GM12878 (cell line): Measurements from ENCODE around the gene ADSL. TPM values are rescaled to one million over a fixed set of nuclear protein-coding genes. Genes with fewer than 3 reads are reported as not detected.

Experiments used
- ATAC-seq: fragments of 200-7000 bp; cut with Tn5 transposase; 3 replicates; pipeline ENCODE4 v1.9.1; 2020; ENCODE audit warnings: mild to moderate bottlenecking, moderate library complexity
- BruUV-seq: library from RNA; stranded (reverse); fragments of 400-500 nt; replicated peaks from 2 replicates; lab custom pipeline; 2021; lab: Mats Ljungman, UMichigan
- CTCF ChIA-PET: fragments of 300-600 bp; sonication (Branson Sonifier 250); formaldehyde crosslinking; extraction: SDS; loops from one replicate; lab custom pipeline; 2021; ENCODE audit warnings: inconsistent platforms; lab: Yijun Ruan, JAX
- POLR2A ChIA-PET: fragments of 350-600 bp; formaldehyde crosslinking; extraction: SDS; loops from one replicate; lab custom pipeline; 2021; ENCODE audit warnings: inconsistent platforms; lab: Charles Lee
- RAD21 ChIA-PET: fragments of 300-600 bp; sonication (Branson Sonifier 250); formaldehyde crosslinking; loops from one replicate; lab custom pipeline; 2023; ENCODE audit warnings: antibody characterized with exemption; ENCODE audit not compliant: unreplicated experiment; lab: Charles Lee
- SMC1A ChIA-PET: fragments of 300-600 bp; sonication (Branson Sonifier 250); formaldehyde crosslinking; loops from one replicate; lab custom pipeline; 2023; ENCODE audit not compliant: unreplicated experiment, uncharacterized antibody; lab: Charles Lee
- DNase-seq: peaks from one replicate; pipeline ENCODE4 v3.0.0-alpha.2; 2011; ENCODE audit warnings: low read depth, low spot score
- FAIRE-seq: peaks from 3 replicates; lab custom pipeline; 2011; peaks lifted over from hg19 to GRCh38; lab: Jason Lieb, UNC
- H2AFZ ChIP-seq: 2 replicates; pipeline ENCODE4 v1.6.0; 2011; ENCODE audit warnings: low read depth, low read length, control low read depth; ENCODE audit not compliant: control insufficient read depth
- H3K27ac ChIP-seq: 2 replicates; pipeline ENCODE4 v1.5.1; 2011; ENCODE audit warnings: control low read depth; ENCODE audit not compliant: control insufficient read depth, insufficient read depth
- H3K27me3 ChIP-seq, 2 experiments: replicated peaks in 1 of 2; 2 replicates each; pipeline versions ENCODE4 v1.6.0 to v1.6.1; 2011; ENCODE audit warnings: low read length in 1 of 2; ENCODE audit not compliant: control insufficient read depth in 2 of 2, insufficient read depth in 2 of 2
- H3K36me3 ChIP-seq, 2 experiments: 2 replicates each; pipeline ENCODE4 v1.5.1; 2011; ENCODE audit warnings: low read length in 1 of 2; ENCODE audit not compliant: control insufficient read depth in 2 of 2, insufficient read depth in 2 of 2
- H3K4me1 ChIP-seq: 2 replicates; pipeline ENCODE4 v1.6.1; 2011; ENCODE audit warnings: mild to moderate bottlenecking, low read length, moderate library complexity, mixed read lengths; ENCODE audit not compliant: control insufficient read depth, insufficient read depth
- H3K4me2 ChIP-seq: 2 replicates; pipeline ENCODE4 v1.6.0; 2011; ENCODE audit warnings: control low read depth; ENCODE audit not compliant: control insufficient read depth, insufficient read depth
- H3K4me3 ChIP-seq: fragments of 200-600 bp; sonication (generic); 2 replicates; pipeline ENCODE4 v1.5.1; 2016
- H3K79me2 ChIP-seq: 2 replicates; pipeline ENCODE4 v1.6.0; 2011; ENCODE audit warnings: low read length; ENCODE audit not compliant: control insufficient read depth, insufficient read depth
- H3K9ac ChIP-seq: 2 replicates; pipeline ENCODE4 v1.8.0; 2011; ENCODE audit warnings: low read length, control low read depth, mixed read lengths; ENCODE audit not compliant: control insufficient read depth, insufficient read depth
- H3K9me3 ChIP-seq: replicated peaks from 3 replicates; pipeline ENCODE4 v1.5.1; 2011; ENCODE audit warnings: mild to moderate bottlenecking, low read length; ENCODE audit not compliant: control insufficient read depth, insufficient read depth
- H4K20me1 ChIP-seq: 2 replicates; pipeline ENCODE4 v1.6.0; 2011; ENCODE audit not compliant: control insufficient read depth, insufficient read depth
- ATF7 ChIP-seq: fragments of 450-650 bp; IDR thresholded peaks from 2 replicates; pipeline ENCODE4 v1.6.1; 2016; ENCODE audit warnings: low read depth, mild to moderate bottlenecking
- CHD1 ChIP-seq: IDR thresholded peaks from 2 replicates; pipeline ENCODE4 v1.6.1; 2012; ENCODE audit warnings: low read depth, low read length, improper control_type of control experiment
- IKZF2 ChIP-seq, 2 experiments: fragments of 450-650 bp; IDR thresholded peaks; 2 replicates each; pipeline ENCODE4 v1.6.1; 2017; ENCODE audit warnings: mild to moderate bottlenecking in 2 of 2, moderate library complexity in 2 of 2
- LARP7 ChIP-seq: fragments of 450-650 bp; IDR thresholded peaks from 2 replicates; pipeline ENCODE4 v1.6.1; 2017; ENCODE audit warnings: mild to moderate bottlenecking
- MEF2A ChIP-seq: IDR thresholded peaks from 2 replicates; pipeline ENCODE4 v1.6.1; 2011; ENCODE audit warnings: low read depth, mild to moderate bottlenecking, low read length, moderate library complexity; ENCODE audit not compliant: insufficient read depth
- MTA2 ChIP-seq: fragments of 450-650 bp; IDR thresholded peaks from 2 replicates; pipeline ENCODE4 v1.6.1; 2016; ENCODE audit warnings: low read depth, mild to moderate bottlenecking, moderate library complexity
- NFXL1 ChIP-seq: fragments of 450-650 bp; IDR thresholded peaks from 2 replicates; pipeline ENCODE4 v1.6.1; 2017; ENCODE audit warnings: antibody characterized with exemption, mild to moderate bottlenecking, borderline replicate concordance
- PAX8 ChIP-seq: fragments of 450-650 bp; IDR thresholded peaks from 2 replicates; pipeline ENCODE4 v1.6.1; 2017; ENCODE audit warnings: mild to moderate bottlenecking, moderate library complexity
- SMARCA5 ChIP-seq: fragments of 450-650 bp; IDR thresholded peaks from 2 replicates; pipeline ENCODE4 v1.6.1; 2017; ENCODE audit warnings: mild to moderate bottlenecking
- TAF1 ChIP-seq: IDR thresholded peaks from 2 replicates; pipeline ENCODE4 v1.6.1; 2011; ENCODE audit warnings: mild to moderate bottlenecking, low read depth, low read length, borderline replicate concordance
- TARDBP ChIP-seq: IDR thresholded peaks from 2 replicates; pipeline ENCODE4 v1.6.1; 2016; ENCODE audit warnings: borderline replicate concordance
- whole genome bisulfite sequencing: methylation state at CpG from one replicate; pipeline ENCODE4 v1.1.6; 2016; ENCODE audit warnings: low lambda C conversion rate; ENCODE audit not compliant: insufficient replicate concordance, insufficient coverage; ENCODE audit errors: missing lambda C conversion rate; 5-methylcytosine and 5-hydroxymethylcytosine counted together
- in situ Hi-C: fragments of 300-500 bp; cut with MboI; formaldehyde crosslinking; loops from 9 replicates; pipeline ENCODE4 v1.14.3; 2018; ENCODE audit warnings: mixed read lengths
- intact Hi-C: fragments of 100-400 bp; cut with micrococcal nuclease; formaldehyde crosslinking; loops from one replicate; pipeline ENCODE4 v1.14.2; 2022; ENCODE audit not compliant: unreplicated experiment
- polyA plus RNA-seq, 11 experiments: library from polyadenylated mRNA; depleted of rRNA in 4 of 11; unstranded in 6 of 11; stranded (reverse) in 5 of 11; fragments of >200 nt; fragmentation: Nextera tagmentation in 4 of 11; fragmentation: Illumina TruSeq in 1 of 11; extraction: Ambion mirVana in 4 of 11; extraction: Trizol in 1 of 11; gene quantifications; 1 replicate in 1 of 11; 2 replicates in 10 of 11; pipeline versions ENCODE4 v1.2.1 to v1.2.3, GENCODE V29; 2011 to 2016; ENCODE audit warnings: inconsistent platforms in 2 of 11, missing spikeins in 2 of 11, low read depth in 1 of 11
- total RNA-seq, 4 experiments: library from RNA; depleted of rRNA in 3 of 4; stranded (reverse); fragments of >200 nt in 3 of 4; fragmentation: Illumina TruSeq in 1 of 4; extraction: Trizol in 1 of 4; gene quantifications; 2 replicates each; pipeline versions ENCODE4 v1.2.1 to v1.2.3, GENCODE V29; 2013 to 2021
- TF ChIP-seq, protein P1 (sequence below): fragments of 150-350 bp; IDR thresholded peaks from 2 replicates; pipeline ENCODE4 v1.6.1; 2014; ENCODE audit warnings: mild to moderate bottlenecking, low read depth, low read length

Gene ADSL
- total and polyA plus RNA-seq, 10 of the 15 experiments (the other 5 are each of a cell fraction or from before 2014, with no cell fraction given) = 126 to 313 (median 143) TPM

- in situ Hi-C loops (no loop called here), intact Hi-C loops (no loop called here)
- peaks cover 26% of the 10 kb centered on the region for H3K4me1 ChIP-seq
- WGBS = 51% methylated on average over 4 of the region's 4 CpGs
- no peak for FAIRE-seq
- no peak overlapping the region for H3K27ac ChIP-seq
- no peak for DNase-seq
- SMC1A ChIA-PET = interaction anchor here (1.2 to 2.4 kb wide), 2 partner anchors 9 to 11 kb away, joined by 5 to 8 read pairs; no protein-coding TSS in a partner anchor
- no peaks in the 10 kb centered on the region for H3K9me3 ChIP-seq
- H3K4me3 ChIP-seq = no peak overlapping the region
- BruUV-seq = no TSS peak
- no peak for ATAC-seq
- H2AFZ ChIP-seq = no peak overlapping the region
- no peaks in the 10 kb centered on the region for H3K27me3 ChIP-seq
- no peaks in the 10 kb centered on the region; a peak in 1 of 4 replicates for H3K36me3 ChIP-seq
- TF ChIP-seq NFXL1 = no peak
- TF ChIP-seq, all 136 proteins: peak for 0
- ChIA-PET POLR2A (interaction anchor here (0.5 to 0.6 kb wide), 2 partner anchors 43 to 645 kb away, joined by 4 read pairs; no protein-coding TSS in a partner anchor), CTCF (interaction anchor here (1.8 kb wide), 1 partner anchor 10 kb away, joined by 3 read pairs; no protein-coding TSS in a partner anchor), RAD21 (no interaction called here)
- Histone ChIP-seq H3K4me2 (no peak overlapping the region), H3K9ac (no peak overlapping the region), H4K20me1 (no peaks in the 10 kb centered on the region), H3K79me2 (peaks cover 19% of the 10 kb centered on the region)
Measured at GRCh38 chr22:40388231-40388630, 41.9 kb downstream of the ADSL start.

GRCh38 chr22:40391417-40391816 is 45.1 kb downstream of the ADSL start:
- H3K4me2 ChIP-seq = no peak overlapping the region
- no peak for FAIRE-seq
- in situ Hi-C loops = no loop called here
- no peak overlapping the region for H3K4me3 ChIP-seq
- no peaks in the 10 kb centered on the region for H4K20me1 ChIP-seq
- no peak overlapping the region for H3K27ac ChIP-seq
- H2AFZ ChIP-seq = no peak overlapping the region
- ATAC-seq = no peak
- no peak for TF ChIP-seq TARDBP
- no peak for TF ChIP-seq MTA2
- no peak for TF ChIP-seq MEF2A
- TF ChIP-seq IKZF2 (IDR thresholded peaks at IDR 0.05) = no peak
- TF ChIP-seq, protein P1, sequence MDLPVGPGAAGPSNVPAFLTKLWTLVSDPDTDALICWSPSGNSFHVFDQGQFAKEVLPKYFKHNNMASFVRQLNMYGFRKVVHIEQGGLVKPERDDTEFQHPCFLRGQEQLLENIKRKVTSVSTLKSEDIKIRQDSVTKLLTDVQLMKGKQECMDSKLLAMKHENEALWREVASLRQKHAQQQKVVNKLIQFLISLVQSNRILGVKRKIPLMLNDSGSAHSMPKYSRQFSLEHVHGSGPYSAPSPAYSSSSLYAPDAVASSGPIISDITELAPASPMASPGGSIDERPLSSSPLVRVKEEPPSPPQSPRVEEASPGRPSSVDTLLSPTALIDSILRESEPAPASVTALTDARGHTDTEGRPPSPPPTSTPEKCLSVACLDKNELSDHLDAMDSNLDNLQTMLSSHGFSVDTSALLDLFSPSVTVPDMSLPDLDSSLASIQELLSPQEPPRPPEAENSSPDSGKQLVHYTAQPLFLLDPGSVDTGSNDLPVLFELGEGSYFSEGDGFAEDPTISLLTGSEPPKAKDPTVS = no peak
- no peak for TF ChIP-seq PAX8
- no peak for TF ChIP-seq CHD1
- no peak for TF ChIP-seq LARP7
- TF ChIP-seq SMARCA5 = no peak
- TF ChIP-seq ATF7 = no peak
- TF ChIP-seq TAF1 = no peak
- H3K9ac ChIP-seq = no peak overlapping the region
- intact Hi-C loops = no loop called here
- DNase-seq = no peak
- peaks cover 11% of the 10 kb centered on the region for H3K4me1 ChIP-seq
- no TSS peak for BruUV-seq
- CTCF ChIA-PET = interaction anchor here (0.8 to 1.7 kb wide), 2 partner anchors 8 to 97 kb away, joined by 3 to 6 read pairs; no protein-coding TSS in a partner anchor
- no peaks in the 10 kb centered on the region for H3K27me3 ChIP-seq
- WGBS = 47% methylated on average over 2 of the region's 2 CpGs
- RAD21 ChIA-PET = no interaction called here
- peaks cover 0 to 5% of the 10 kb centered on the region in 2 experiments; a peak in 1 of 4 replicates for H3K36me3 ChIP-seq
- SMC1A ChIA-PET = interaction anchor here (1.1 to 2.0 kb wide), 3 partner anchors 9 to 44 kb away, joined by 3 to 8 read pairs (median 3); no protein-coding TSS in a partner anchor
- H3K9me3 ChIP-seq = no peaks in the 10 kb centered on the region
- POLR2A ChIA-PET = interaction anchor here (0.5 kb wide), 1 partner anchor 45 kb away, joined by 5 read pairs; no protein-coding TSS in a partner anchor
- H3K79me2 ChIP-seq = peaks cover 4% of the 10 kb centered on the region; the same call in 1 of the 2 replicates
